HCT116 (cell line): Measurements from ENCODE around the gene LRRC10. TPM values are rescaled to one million over a fixed set of nuclear protein-coding genes. Genes with fewer than 3 reads are reported as not detected.

Experiments
- ATAC-seq: fragments of 200-7000 bp; cut with Tn5 transposase; 2 replicates; pipeline ENCODE4 v1.9.1; 2020; ENCODE audit warnings: mild to moderate bottlenecking, moderate library complexity
- BruUV-seq: library from RNA; stranded (reverse); fragments of 400-500 nt; replicated peaks from 2 replicates; lab custom pipeline; 2021; lab: Mats Ljungman, UMichigan
- CTCF ChIA-PET: fragments of 300-600 bp; sonication (Branson Sonifier 250); formaldehyde crosslinking; loops from one replicate; lab custom pipeline; 2021; ENCODE audit warnings: antibody characterized with exemption; lab: Charles Lee
- POLR2A ChIA-PET: fragments of 300-600, 350-600 bp; sonication (Branson Sonifier 250); formaldehyde crosslinking; loops from one replicate; lab custom pipeline; 2021; ENCODE audit warnings: antibody characterized with exemption; lab: Charles Lee
- RAD21 ChIA-PET, 2 experiments: fragments of 300-600 bp; sonication (Branson Sonifier 250); formaldehyde crosslinking; loops; one replicate each; lab custom pipeline; 2023; ENCODE audit warnings: low total read pairs in 2 of 2; ENCODE audit not compliant: uncharacterized antibody in 2 of 2, unreplicated experiment in 2 of 2, low non-redundant PET in 1 of 2; lab: Charles Lee
- DNase-seq: peaks from one replicate; pipeline ENCODE4 v3.0.0-alpha.2; 2010; ENCODE audit warnings: low read depth, low spot score
- H2AFZ ChIP-seq: fragments of 200-600 bp; shearing (Covaris generic), sonication (generic); 2 replicates; pipeline ENCODE4 v1.6.1; 2017; ENCODE audit warnings: low read depth, mixed run types, mixed read lengths, antibody characterized with exemption, low read length; ENCODE audit not compliant: poor library complexity, severe bottlenecking
- H3K27ac ChIP-seq: 2 replicates; pipeline ENCODE4 v1.5.1; 2012; ENCODE audit warnings: low read depth, low read length
- H3K27me3 ChIP-seq: fragments of 200-600 bp; sonication (generic); 2 replicates; pipeline ENCODE4 v1.6.1; 2016; ENCODE audit warnings: mixed run types, low read length, mixed read lengths; ENCODE audit not compliant: insufficient read depth
- H3K36me3 ChIP-seq, 2 experiments: fragments of 200-500 bp in 1 of 2; fragments of 200-600 bp in 1 of 2; sonication (Bioruptor generic) in 1 of 2; sonication (generic) in 1 of 2; 2 replicates each; pipeline versions ENCODE4 v1.5.1 to v1.6.1; 2014 to 2016; ENCODE audit warnings: low read length in 2 of 2, inconsistent platforms in 1 of 2, mixed read lengths in 1 of 2, mixed run types in 1 of 2; ENCODE audit not compliant: insufficient read depth in 2 of 2, control insufficient read depth in 1 of 2
- H3K4me1 ChIP-seq, 2 experiments: fragments of 200-600 bp in 1 of 2; sonication (generic) in 1 of 2; 2 replicates each; pipeline versions ENCODE4 v1.5.1 to v1.6.1; 2012 to 2017; ENCODE audit warnings: low read length in 2 of 2, inconsistent platforms in 1 of 2, mild to moderate bottlenecking in 1 of 2, mixed read lengths in 1 of 2, mixed run types in 1 of 2, moderate library complexity in 1 of 2; ENCODE audit not compliant: insufficient read depth in 2 of 2, control insufficient read depth in 1 of 2
- H3K4me2 ChIP-seq: fragments of 200-600 bp; sonication (generic); 2 replicates; pipeline ENCODE4 v1.6.1; 2017; ENCODE audit warnings: mixed run types, low read length, mixed read lengths
- H3K4me3 ChIP-seq, 2 experiments: fragments of 200-600 bp in 1 of 2; sonication (generic) in 1 of 2; replicated peaks in 1 of 2; 2 replicates each; pipeline ENCODE4 v1.5.1; 2011 to 2016; ENCODE audit warnings: low read length in 2 of 2, control low read depth in 1 of 2, low read depth in 1 of 2, mild to moderate bottlenecking in 1 of 2, mixed read lengths in 1 of 2, mixed run types in 1 of 2
- H3K79me2 ChIP-seq: fragments of 200-600 bp; sonication (generic); 2 replicates; pipeline ENCODE4 v1.6.1; 2017; ENCODE audit warnings: mild to moderate bottlenecking, mixed run types, low read length, moderate library complexity, mixed read lengths; ENCODE audit not compliant: insufficient read depth
- H3K9ac ChIP-seq: fragments of 200-600 bp; sonication (generic); 2 replicates; pipeline ENCODE4 v1.6.1; 2016; ENCODE audit warnings: low read length, mixed read lengths
- H3K9me2 ChIP-seq: fragments of 200-600 bp; sonication (generic), shearing (Covaris generic); 2 replicates; pipeline ENCODE4 v1.6.1; 2017; ENCODE audit warnings: mixed run types, mild to moderate bottlenecking, moderate library complexity; ENCODE audit not compliant: insufficient read depth
- H3K9me3 ChIP-seq, 2 experiments: fragments of 200-500 bp in 1 of 2; fragments of 200-600 bp in 1 of 2; sonication (Bioruptor generic) in 1 of 2; sonication (generic) in 1 of 2; 2 replicates each; pipeline ENCODE4 v1.6.1; 2014 to 2017; ENCODE audit warnings: low read length in 2 of 2, mixed read lengths in 2 of 2, inconsistent platforms in 1 of 2, low read depth in 1 of 2, mild to moderate bottlenecking in 1 of 2, mixed run types in 1 of 2, moderate library complexity in 1 of 2; ENCODE audit not compliant: control insufficient read depth in 1 of 2, insufficient read depth in 1 of 2
- H4K20me1 ChIP-seq: fragments of 200-600 bp; sonication (generic), shearing (Covaris generic); 2 replicates; pipeline ENCODE4 v1.6.1; 2017; ENCODE audit warnings: mixed run types, mild to moderate bottlenecking, moderate library complexity; ENCODE audit not compliant: insufficient read depth
- EGR1 ChIP-seq: IDR thresholded peaks from 2 replicates; pipeline ENCODE4 v1.6.1; 2012; ENCODE audit warnings: low read depth
- ELF1 ChIP-seq: IDR thresholded peaks from 2 replicates; pipeline ENCODE4 v1.6.1; 2012; ENCODE audit warnings: low read depth, borderline replicate concordance
- EZH2 ChIP-seq: fragments of 200-600 bp; sonication (generic); IDR thresholded peaks from 2 replicates; pipeline ENCODE4 v1.6.1; 2017; ENCODE audit warnings: antibody characterized with exemption, mixed run types
- FOSL1 ChIP-seq: IDR thresholded peaks from 2 replicates; pipeline ENCODE4 v1.6.1; 2012; ENCODE audit warnings: low read depth
- JUND ChIP-seq: IDR thresholded peaks from 2 replicates; pipeline ENCODE4 v1.6.1; 2012
- POLR2AphosphoS5 ChIP-seq: IDR thresholded peaks from 2 replicates; pipeline ENCODE4 v1.6.1; 2011; ENCODE audit warnings: mild to moderate bottlenecking, low read depth, low read length, moderate library complexity
- YY1 ChIP-seq: IDR thresholded peaks from 2 replicates; pipeline ENCODE4 v1.6.1; 2011; ENCODE audit warnings: low read length, low read depth, moderate library complexity, mild to moderate bottlenecking; ENCODE audit not compliant: insufficient replicate concordance; ENCODE audit errors: extremely low read depth
- ZFX ChIP-seq: fragments of 450-650 bp; IDR thresholded peaks from 2 replicates; pipeline ENCODE4 v1.6.1; 2017
- intact Hi-C: fragments of 100-400 bp; cut with micrococcal nuclease; formaldehyde crosslinking; loops from 2 replicates; pipeline ENCODE4 v1.10.0; 2022
- total RNA-seq: library from RNA; stranded (reverse); gene quantifications from one replicate; pipeline ENCODE4 v1.2.1, GENCODE V29; 2021; ENCODE audit not compliant: unreplicated experiment
- TF ChIP-seq, protein P1 (sequence below), 3 experiments: fragments of 200-600 bp in 1 of 3; sonication (generic) in 1 of 3; IDR thresholded peaks in 2 of 3; conservative IDR thresholded peaks in 1 of 3; 2 replicates each; pipeline ENCODE4 v1.5.1; 2012 to 2017; ENCODE audit warnings: low read depth in 2 of 3, low read length in 2 of 3, antibody characterized with exemption in 1 of 3, borderline replicate concordance in 1 of 3, control low read depth in 1 of 3, mild to moderate bottlenecking in 1 of 3, mixed read lengths in 1 of 3, mixed run types in 1 of 3, moderate library complexity in 1 of 3; ENCODE audit not compliant: insufficient read depth in 1 of 3
- TF ChIP-seq, protein P2 (sequence below): IDR thresholded peaks from 2 replicates; pipeline ENCODE4 v1.6.1; 2012; ENCODE audit warnings: low read depth
- TF ChIP-seq, protein P3 (sequence below): IDR thresholded peaks from 2 replicates; pipeline ENCODE4 v1.6.1; 2011; ENCODE audit warnings: mild to moderate bottlenecking, low read length, moderate library complexity; ENCODE audit not compliant: insufficient replicate concordance; ENCODE audit errors: extremely low read depth

Gene LRRC10
- total RNA-seq, 1 experiment from 2014 or later: not detected

DNA sequence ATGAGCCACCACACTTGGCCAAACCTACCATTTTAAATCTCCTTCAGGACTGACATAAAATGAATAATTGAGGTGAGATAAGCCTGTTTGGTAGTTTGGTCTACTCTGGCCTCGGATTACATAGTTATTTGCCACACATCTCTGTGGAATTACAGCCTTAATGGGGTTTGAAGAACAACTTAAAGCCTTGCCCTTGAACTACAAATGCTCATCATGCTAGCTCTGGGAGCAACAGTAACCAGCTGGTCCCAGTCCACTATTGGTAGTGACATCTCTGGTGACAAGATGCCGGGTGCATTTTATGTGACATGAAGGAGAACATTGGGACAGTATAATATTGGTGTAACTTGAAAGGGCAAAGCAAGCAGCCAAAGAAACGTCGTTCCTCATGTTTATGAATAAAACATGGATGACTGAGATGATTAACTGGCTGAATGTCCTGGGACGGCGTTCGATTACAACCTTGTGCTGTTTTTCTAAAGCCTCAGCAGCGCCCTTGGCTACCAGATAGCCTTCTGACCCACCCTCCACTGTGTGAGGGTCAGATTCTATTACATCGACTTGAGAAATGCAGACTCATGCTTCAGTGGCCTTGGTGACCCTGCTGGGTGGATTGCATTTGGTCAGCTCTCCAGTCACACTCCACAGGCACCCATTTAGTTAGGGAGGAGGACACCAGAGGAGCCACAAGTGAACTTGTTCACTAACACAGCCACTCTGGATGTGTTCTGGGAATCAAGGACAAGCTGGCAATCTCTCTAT lies 46.9 kb upstream of the LRRC10 start:
- H2AFZ ChIP-seq: no peak overlapping the region
- H3K4me2 ChIP-seq: no peak overlapping the region
- intact Hi-C loops: no loop called here
- no peaks in the 10 kb centered on the region for H3K36me3 ChIP-seq
- H4K20me1 ChIP-seq: no peaks in the 10 kb centered on the region
- no peak for TF ChIP-seq POLR2AphosphoS5
- TF ChIP-seq, protein P1, sequence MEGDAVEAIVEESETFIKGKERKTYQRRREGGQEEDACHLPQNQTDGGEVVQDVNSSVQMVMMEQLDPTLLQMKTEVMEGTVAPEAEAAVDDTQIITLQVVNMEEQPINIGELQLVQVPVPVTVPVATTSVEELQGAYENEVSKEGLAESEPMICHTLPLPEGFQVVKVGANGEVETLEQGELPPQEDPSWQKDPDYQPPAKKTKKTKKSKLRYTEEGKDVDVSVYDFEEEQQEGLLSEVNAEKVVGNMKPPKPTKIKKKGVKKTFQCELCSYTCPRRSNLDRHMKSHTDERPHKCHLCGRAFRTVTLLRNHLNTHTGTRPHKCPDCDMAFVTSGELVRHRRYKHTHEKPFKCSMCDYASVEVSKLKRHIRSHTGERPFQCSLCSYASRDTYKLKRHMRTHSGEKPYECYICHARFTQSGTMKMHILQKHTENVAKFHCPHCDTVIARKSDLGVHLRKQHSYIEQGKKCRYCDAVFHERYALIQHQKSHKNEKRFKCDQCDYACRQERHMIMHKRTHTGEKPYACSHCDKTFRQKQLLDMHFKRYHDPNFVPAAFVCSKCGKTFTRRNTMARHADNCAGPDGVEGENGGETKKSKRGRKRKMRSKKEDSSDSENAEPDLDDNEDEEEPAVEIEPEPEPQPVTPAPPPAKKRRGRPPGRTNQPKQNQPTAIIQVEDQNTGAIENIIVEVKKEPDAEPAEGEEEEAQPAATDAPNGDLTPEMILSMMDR (IDR thresholded peaks at IDR 0.05 in 2 of 3, conservative IDR thresholded peaks at IDR 0.05 in 1 of 3; ENCODE audit: borderline replicate concordance in 1 of 3, insufficient read depth in 1 of 3, low read depth in 2 of 3, low read length in 2 of 3): no peak
- no peak for TF ChIP-seq ZFX
- TF ChIP-seq, protein P2, sequence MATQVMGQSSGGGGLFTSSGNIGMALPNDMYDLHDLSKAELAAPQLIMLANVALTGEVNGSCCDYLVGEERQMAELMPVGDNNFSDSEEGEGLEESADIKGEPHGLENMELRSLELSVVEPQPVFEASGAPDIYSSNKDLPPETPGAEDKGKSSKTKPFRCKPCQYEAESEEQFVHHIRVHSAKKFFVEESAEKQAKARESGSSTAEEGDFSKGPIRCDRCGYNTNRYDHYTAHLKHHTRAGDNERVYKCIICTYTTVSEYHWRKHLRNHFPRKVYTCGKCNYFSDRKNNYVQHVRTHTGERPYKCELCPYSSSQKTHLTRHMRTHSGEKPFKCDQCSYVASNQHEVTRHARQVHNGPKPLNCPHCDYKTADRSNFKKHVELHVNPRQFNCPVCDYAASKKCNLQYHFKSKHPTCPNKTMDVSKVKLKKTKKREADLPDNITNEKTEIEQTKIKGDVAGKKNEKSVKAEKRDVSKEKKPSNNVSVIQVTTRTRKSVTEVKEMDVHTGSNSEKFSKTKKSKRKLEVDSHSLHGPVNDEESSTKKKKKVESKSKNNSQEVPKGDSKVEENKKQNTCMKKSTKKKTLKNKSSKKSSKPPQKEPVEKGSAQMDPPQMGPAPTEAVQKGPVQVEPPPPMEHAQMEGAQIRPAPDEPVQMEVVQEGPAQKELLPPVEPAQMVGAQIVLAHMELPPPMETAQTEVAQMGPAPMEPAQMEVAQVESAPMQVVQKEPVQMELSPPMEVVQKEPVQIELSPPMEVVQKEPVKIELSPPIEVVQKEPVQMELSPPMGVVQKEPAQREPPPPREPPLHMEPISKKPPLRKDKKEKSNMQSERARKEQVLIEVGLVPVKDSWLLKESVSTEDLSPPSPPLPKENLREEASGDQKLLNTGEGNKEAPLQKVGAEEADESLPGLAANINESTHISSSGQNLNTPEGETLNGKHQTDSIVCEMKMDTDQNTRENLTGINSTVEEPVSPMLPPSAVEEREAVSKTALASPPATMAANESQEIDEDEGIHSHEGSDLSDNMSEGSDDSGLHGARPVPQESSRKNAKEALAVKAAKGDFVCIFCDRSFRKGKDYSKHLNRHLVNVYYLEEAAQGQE: no peak
- no peak for TF ChIP-seq EGR1
- TF ChIP-seq, protein P3, sequence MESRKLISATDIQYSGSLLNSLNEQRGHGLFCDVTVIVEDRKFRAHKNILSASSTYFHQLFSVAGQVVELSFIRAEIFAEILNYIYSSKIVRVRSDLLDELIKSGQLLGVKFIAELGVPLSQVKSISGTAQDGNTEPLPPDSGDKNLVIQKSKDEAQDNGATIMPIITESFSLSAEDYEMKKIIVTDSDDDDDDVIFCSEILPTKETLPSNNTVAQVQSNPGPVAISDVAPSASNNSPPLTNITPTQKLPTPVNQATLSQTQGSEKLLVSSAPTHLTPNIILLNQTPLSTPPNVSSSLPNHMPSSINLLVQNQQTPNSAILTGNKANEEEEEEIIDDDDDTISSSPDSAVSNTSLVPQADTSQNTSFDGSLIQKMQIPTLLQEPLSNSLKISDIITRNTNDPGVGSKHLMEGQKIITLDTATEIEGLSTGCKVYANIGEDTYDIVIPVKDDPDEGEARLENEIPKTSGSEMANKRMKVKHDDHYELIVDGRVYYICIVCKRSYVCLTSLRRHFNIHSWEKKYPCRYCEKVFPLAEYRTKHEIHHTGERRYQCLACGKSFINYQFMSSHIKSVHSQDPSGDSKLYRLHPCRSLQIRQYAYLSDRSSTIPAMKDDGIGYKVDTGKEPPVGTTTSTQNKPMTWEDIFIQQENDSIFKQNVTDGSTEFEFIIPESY: no peak
- TF ChIP-seq JUND: no peak
- TF ChIP-seq YY1: no peak
- no peak for TF ChIP-seq EZH2
- TF ChIP-seq ELF1: no peak
- no peak for TF ChIP-seq FOSL1
- no peak overlapping the region for H3K4me3 ChIP-seq
- H3K9ac ChIP-seq: no peak overlapping the region
- no TSS peak for BruUV-seq
- no peaks in the 10 kb centered on the region for H3K9me3 ChIP-seq
- POLR2A ChIA-PET: no interaction called here
- RAD21 ChIA-PET: no interaction called here
- ATAC-seq (no peak), DNase-seq (no peak)
- CTCF ChIA-PET: no interaction called here
- no peak overlapping the region for H3K27ac ChIP-seq
- H3K9me2 ChIP-seq: no peaks in the 10 kb centered on the region
- no peaks in the 10 kb centered on the region for H3K79me2 ChIP-seq
- H3K27me3 ChIP-seq: no peaks in the 10 kb centered on the region
- peaks cover 3 to 5% of the 10 kb centered on the region in 2 experiments for H3K4me1 ChIP-seq
